ENCODE measurements around the gene SMG7.
"Not testable (repeated sequence)": the region's sequence is repeated elsewhere in the genome, so short reads cannot be mapped to it uniquely, and the experiment has no call there.

SMG7 gene

GRCh38 chr1:183472488-183473216 lies at the start of gene SMG7:
SMG7 (plus strand) TSS chr1:183472499; CDS start chr1:183472621, 122 bp downstream.
- DNase-seq, result peak; percentile 21

- no peak for DNase-seq
Observed at GRCh38 chr1:183423541-183423940, 48.8 kb upstream of the SMG7 start.

GRCh38 chr1:183424691-183425090 lies 47.6 kb upstream of the SMG7 start:
- no peak for DNase-seq

GRCh38 chr1:183427591-183427990 lies 44.7 kb upstream of the SMG7 start:
- not testable (repeated sequence) for DNase-seq

GRCh38 chr1:183431840-183432547 lies 40.3 kb upstream of the SMG7 start:
- DNase-seq, result no peak

- no peak for DNase-seq
Observed at GRCh38 chr1:183432548-183432875, 39.8 kb upstream of the SMG7 start.

GRCh38 chr1:183433703-183434102 lies 38.6 kb upstream of the SMG7 start:
- no peak for DNase-seq

- DNase-seq, result no peak
Observed at GRCh38 chr1:183435497-183435896, 36.8 kb upstream of the SMG7 start.

GRCh38 chr1:183438060-183438459 lies 34.2 kb upstream of the SMG7 start:
- no peak for DNase-seq

- no peak for DNase-seq
Observed at GRCh38 chr1:183443011-183443410, 29.3 kb upstream of the SMG7 start.

- DNase-seq, result no peak
Observed at GRCh38 chr1:183443466-183443865, 28.8 kb upstream of the SMG7 start.

- DNase-seq, result no peak
Observed at GRCh38 chr1:183444243-183444642, 28.1 kb upstream of the SMG7 start.

- no peak for DNase-seq
Observed at GRCh38 chr1:183449223-183449770, 23.0 kb upstream of the SMG7 start.

GRCh38 chr1:183450093-183450492 lies 22.2 kb upstream of the SMG7 start:
- DNase-seq, result no peak

- DNase-seq, result no peak
Observed at GRCh38 chr1:183454377-183454776, 17.9 kb upstream of the SMG7 start.

GRCh38 chr1:183456826-183457225 lies 15.5 kb upstream of the SMG7 start:
- no peak for DNase-seq

- no peak for DNase-seq
Observed at GRCh38 chr1:183457449-183457848, 14.8 kb upstream of the SMG7 start.

GRCh38 chr1:183460596-183460995 lies 11.7 kb upstream of the SMG7 start:
- DNase-seq, result no peak

GRCh38 chr1:183461350-183461749 lies 10.9 kb upstream of the SMG7 start:
- DNase-seq, result no peak

- DNase-seq, result no peak
Observed at GRCh38 chr1:183463566-183463965, 8.7 kb upstream of the SMG7 start.

GRCh38 chr1:183466781-183467180 lies 5.5 kb upstream of the SMG7 start:
- DNase-seq, result no peak

GRCh38 chr1:183467687-183468086 lies 4.6 kb upstream of the SMG7 start:
- no peak for DNase-seq

GRCh38 chr1:183470147-183470960 lies 1.9 kb upstream of the SMG7 start:
- peak; percentile 87 for DNase-seq

Measured in NCI-H1092 (cell line).